ENCODE measurements around the gene DNAH10. TPM values are rescaled to one million over a fixed set of nuclear protein-coding genes. Genes with fewer than 3 reads are reported as not detected.

Gene DNAH10
- total and polyA plus RNA-seq, 11 donors: 0.04 to 0.45 (median 0.23) TPM; not detected in 4

- peaks cover 0 to 97% (median 90%) of the 10 kb centered on the region in 9 donors for H3K36me3 ChIP-seq
- ATAC-seq (no peak), DNase-seq (no peak)
- H3K27me3 ChIP-seq: no peaks in the 10 kb centered on the region
- 85 to 94% (median 88%) methylated on average over 9 to 10 of the region's 10 CpGs for WGBS, 4 donors
- no peak overlapping the region for H3K27ac ChIP-seq
- intact Hi-C loops (cut with DNase I): no loop called here
- H3K4me3 ChIP-seq: no peak overlapping the region
- no peaks in the 10 kb centered on the region for H3K9me3 ChIP-seq
- H3K4me1 ChIP-seq: peaks cover 0 to 4% (median 0%) of the 10 kb centered on the region in 12 donors
- no peak for TF ChIP-seq POLR2A (IDR thresholded peaks at IDR 0.05)
Measured at GRCh38 chr12:123733229-123733628, 28.9 kb upstream of the DNAH10 start.

- H3K27ac ChIP-seq: no peak overlapping the region
- WGBS, 4 donors: 67 to 89% (median 87%) methylated on average over 5 of the region's 5 CpGs
- DNase-seq (no peak), ATAC-seq (no peak)
- H3K4me1 ChIP-seq: peaks cover 0 to 4% (median 0%) of the 10 kb centered on the region in 12 donors
- no peak overlapping the region for H3K4me3 ChIP-seq
- TF ChIP-seq CTCF (IDR thresholded peaks at IDR 0.05): no peak
- TF ChIP-seq POLR2A (IDR thresholded peaks at IDR 0.05): no peak
- H3K36me3 ChIP-seq: peaks cover 0 to 97% (median 90%) of the 10 kb centered on the region in 9 donors
- intact Hi-C loops (cut with DNase I): no loop called here
- H3K27me3 ChIP-seq: no peaks in the 10 kb centered on the region
- H3K9me3 ChIP-seq: no peaks in the 10 kb centered on the region
Measured at GRCh38 chr12:123734268-123734667, 27.8 kb upstream of the DNAH10 start.

- ATAC-seq (no peak), DNase-seq (no peak)
- 88 to 92% (median 92%) methylated on average over 12 to 14 of the region's 14 CpGs for WGBS, 4 donors
- no peak overlapping the region for H3K4me3 ChIP-seq
- TF ChIP-seq CTCF (IDR thresholded peaks at IDR 0.05) (no peak), POLR2A (IDR thresholded peaks at IDR 0.05) (no peak)
- H3K27ac ChIP-seq: peak overlapping the region in 1 of 12 donors; percentile 29
- no peaks in the 10 kb centered on the region for H3K27me3 ChIP-seq
- intact Hi-C loops (cut with DNase I): no loop called here
- no peaks in the 10 kb centered on the region for H3K9me3 ChIP-seq
- peaks cover 0 to 99% (median 90%) of the 10 kb centered on the region in 9 donors for H3K36me3 ChIP-seq
- peaks cover 0 to 4% (median 0%) of the 10 kb centered on the region in 12 donors for H3K4me1 ChIP-seq
Measured at GRCh38 chr12:123741937-123742572, 20.0 kb upstream of the DNAH10 start.

GRCh38 chr12:123743002-123743401 is 19.1 kb upstream of the DNAH10 start:
- 78 to 91% (median 85%) methylated on average over 10 of the region's 10 CpGs for WGBS, 4 donors
- H3K27ac ChIP-seq: peak overlapping the region in 1 of 12 donors; percentile 29
- no peaks in the 10 kb centered on the region for H3K27me3 ChIP-seq

More at GRCh38 chr12:123743002-123743401, 19.1 kb upstream of the DNAH10 start:
- H3K9me3 ChIP-seq: no peaks in the 10 kb centered on the region
- peaks cover 0 to 99% (median 91%) of the 10 kb centered on the region in 9 donors for H3K36me3 ChIP-seq
- ATAC-seq (no peak), DNase-seq (no peak)
- H3K4me3 ChIP-seq: no peak overlapping the region
- TF ChIP-seq CTCF (IDR thresholded peaks at IDR 0.05) (no peak), POLR2A (IDR thresholded peaks at IDR 0.05) (no peak)
- H3K4me1 ChIP-seq: peaks cover 0 to 13% (median 0%) of the 10 kb centered on the region in 12 donors
- intact Hi-C loops (cut with DNase I): no loop called here
